GM12873 (cell line): Measurements from ENCODE around the gene ORM1.

Source experiments
- TF ChIP-seq, protein P1 (sequence below): IDR thresholded peaks from 2 replicates; pipeline ENCODE4 v1.5.1; 2012; ENCODE audit warnings: low read depth, mild to moderate bottlenecking, moderate library complexity, low read length, control low read depth; ENCODE audit not compliant: insufficient read depth; ENCODE audit errors: missing control alignments

ORM1 gene

GRCh38 chr9:114349713-114350480 lies 27.0 kb downstream of the ORM1 start:
- TF ChIP-seq, protein P1, sequence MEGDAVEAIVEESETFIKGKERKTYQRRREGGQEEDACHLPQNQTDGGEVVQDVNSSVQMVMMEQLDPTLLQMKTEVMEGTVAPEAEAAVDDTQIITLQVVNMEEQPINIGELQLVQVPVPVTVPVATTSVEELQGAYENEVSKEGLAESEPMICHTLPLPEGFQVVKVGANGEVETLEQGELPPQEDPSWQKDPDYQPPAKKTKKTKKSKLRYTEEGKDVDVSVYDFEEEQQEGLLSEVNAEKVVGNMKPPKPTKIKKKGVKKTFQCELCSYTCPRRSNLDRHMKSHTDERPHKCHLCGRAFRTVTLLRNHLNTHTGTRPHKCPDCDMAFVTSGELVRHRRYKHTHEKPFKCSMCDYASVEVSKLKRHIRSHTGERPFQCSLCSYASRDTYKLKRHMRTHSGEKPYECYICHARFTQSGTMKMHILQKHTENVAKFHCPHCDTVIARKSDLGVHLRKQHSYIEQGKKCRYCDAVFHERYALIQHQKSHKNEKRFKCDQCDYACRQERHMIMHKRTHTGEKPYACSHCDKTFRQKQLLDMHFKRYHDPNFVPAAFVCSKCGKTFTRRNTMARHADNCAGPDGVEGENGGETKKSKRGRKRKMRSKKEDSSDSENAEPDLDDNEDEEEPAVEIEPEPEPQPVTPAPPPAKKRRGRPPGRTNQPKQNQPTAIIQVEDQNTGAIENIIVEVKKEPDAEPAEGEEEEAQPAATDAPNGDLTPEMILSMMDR, result no peak

DNA sequence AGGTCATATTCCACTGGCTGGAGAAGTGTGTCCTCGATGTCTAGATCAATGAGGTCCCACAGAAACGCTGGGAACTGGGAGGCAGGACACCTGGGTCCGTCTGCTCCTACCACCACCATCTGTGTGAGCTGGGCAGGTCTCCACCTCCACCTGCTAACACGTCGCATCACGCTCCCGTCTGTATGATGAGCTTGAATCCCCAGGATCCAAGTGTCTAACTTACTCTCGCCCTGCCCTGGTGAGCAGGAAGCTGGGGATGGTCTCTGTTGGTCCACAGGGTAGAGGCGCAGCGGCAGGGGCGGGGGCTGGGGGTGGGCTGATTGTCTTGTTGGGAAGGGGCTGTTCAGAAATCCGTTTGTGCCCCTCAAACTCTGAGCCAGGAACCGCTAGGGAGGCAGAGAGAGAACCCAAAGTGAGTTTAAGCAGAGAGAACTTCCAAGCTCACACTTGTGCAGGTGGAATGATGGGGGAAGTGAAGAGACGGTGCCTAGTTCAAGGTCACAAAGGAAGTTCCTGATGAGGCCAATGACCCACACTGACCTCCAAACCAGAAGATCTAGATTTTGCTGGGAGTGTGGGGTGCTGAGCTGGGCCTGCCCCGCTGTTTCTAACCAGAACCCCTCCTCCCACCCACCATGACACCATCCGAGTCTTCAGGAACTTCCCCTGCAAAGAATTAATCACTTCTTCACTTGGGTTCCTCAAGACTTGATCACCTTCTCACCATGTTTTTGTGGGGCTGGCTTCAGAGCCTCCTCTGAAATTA lies 27.9 kb downstream of the ORM1 start:
- TF ChIP-seq, protein P1, result no peak

- TF ChIP-seq, protein P1, result no peak
These were observed 29.0 kb downstream of the ORM1 start for GRCh38 chr9:114351932-114352331.

- TF ChIP-seq, protein P1, result no peak
These were observed 32.9 kb downstream of the ORM1 start for GRCh38 chr9:114355821-114356220.

- TF ChIP-seq, protein P1, result no peak
These were observed 33.9 kb downstream of the ORM1 start for GRCh38 chr9:114356792-114357191.

DNA sequence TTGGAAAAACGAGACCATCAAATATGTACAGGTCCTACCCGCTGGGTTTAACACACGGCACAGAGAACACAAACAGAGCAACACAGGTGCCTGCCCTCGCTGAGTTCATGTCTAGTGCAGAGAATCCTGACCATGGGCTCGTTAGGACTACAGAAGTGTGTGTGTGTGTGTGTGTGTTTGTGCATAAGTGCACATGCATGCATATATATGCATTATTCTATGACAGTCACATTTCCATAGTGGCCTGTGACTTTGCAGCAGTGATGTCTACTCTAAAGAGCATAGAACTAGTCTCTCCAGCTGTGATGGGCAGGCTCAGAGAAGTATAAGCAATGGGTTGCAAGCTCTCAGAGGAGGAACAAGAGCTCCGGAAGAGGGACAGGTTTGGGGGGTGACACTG lies 34.5 kb downstream of the ORM1 start:
- TF ChIP-seq, protein P1, result no peak

DNA sequence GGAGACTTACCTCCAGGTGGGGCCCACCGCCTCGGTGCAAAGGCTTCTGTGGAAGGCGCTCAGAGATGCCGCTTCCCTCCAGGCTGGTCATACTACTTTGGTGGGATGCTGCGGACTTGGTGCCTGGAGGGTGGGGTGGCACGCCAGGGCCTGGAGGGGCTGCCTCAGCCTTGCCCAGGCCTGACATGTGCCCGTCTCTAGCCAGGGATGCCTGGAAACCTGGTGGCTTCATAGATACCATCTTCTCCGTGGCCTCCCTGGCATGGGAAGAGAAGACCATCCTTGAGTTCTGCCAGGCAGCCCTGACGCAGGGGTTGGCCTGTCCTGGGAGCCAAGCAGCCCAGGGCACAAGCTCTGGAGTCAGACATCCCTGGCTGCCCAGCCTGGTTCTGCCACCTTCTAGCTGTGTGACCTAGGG lies 35.0 kb downstream of the ORM1 start:
- TF ChIP-seq, protein P1, result no peak
